Neural cell (in vitro differentiated cells): ENCODE measurements around the gene FOXO3. TPM values are rescaled to one million over a fixed set of nuclear protein-coding genes. Genes with fewer than 3 reads are reported as not detected.

Experiments used
- H2AFZ ChIP-seq: fragments of 200-600, 300-800 bp; sonication (generic), shearing (Covaris generic); 2 replicates; pipeline ENCODE4 v1.6.0; 2014; ENCODE audit warnings: low read depth, mild to moderate bottlenecking, antibody characterized with exemption, low read length, moderate library complexity
- H3F3A ChIP-seq: fragments of 200-600 bp; shearing (Covaris generic); 2 replicates; pipeline ENCODE4 v1.6.1; 2016; ENCODE audit warnings: mild to moderate bottlenecking, moderate library complexity, mixed read lengths, antibody characterized with exemption, low read length; ENCODE audit not compliant: insufficient read depth, poor library complexity, severe bottlenecking
- H3K27ac ChIP-seq: fragments of 200-600, 300-800 bp; sonication (generic), shearing (Covaris generic); 2 replicates; pipeline ENCODE4 v1.5.1; 2014; ENCODE audit warnings: mild to moderate bottlenecking, low read length, moderate library complexity
- H3K27me3 ChIP-seq: fragments of 300-800, 200-600 bp; sonication (generic), shearing (Covaris generic); 2 replicates; pipeline ENCODE4 v1.6.0; 2014; ENCODE audit warnings: mild to moderate bottlenecking, low read depth, low read length, moderate library complexity; ENCODE audit not compliant: insufficient read depth
- H3K36me3 ChIP-seq: fragments of 300-800, 200-600 bp; sonication (generic), shearing (Covaris generic); 2 replicates; pipeline ENCODE4 v1.5.1; 2014; ENCODE audit warnings: mild to moderate bottlenecking, antibody characterized with exemption, low read length, moderate library complexity; ENCODE audit not compliant: insufficient read depth
- H3K4me2 ChIP-seq: fragments of 300-800, 200-600 bp; sonication (generic), shearing (Covaris generic); 2 replicates; pipeline ENCODE4 v1.6.0; 2014; ENCODE audit warnings: mild to moderate bottlenecking, low read length
- H3K4me3 ChIP-seq: fragments of 300-800, 200-600 bp; sonication (generic), shearing (Covaris generic); 2 replicates; pipeline ENCODE4 v1.5.1; 2014; ENCODE audit warnings: mild to moderate bottlenecking, low read length, moderate library complexity
- H3K79me2 ChIP-seq: fragments of 200-600 bp; shearing (Covaris generic); replicated peaks from 2 replicates; pipeline ENCODE4 v1.6.0; 2014; ENCODE audit warnings: mild to moderate bottlenecking, low read length, moderate library complexity; ENCODE audit not compliant: insufficient read depth
- H3K9ac ChIP-seq: fragments of 300-800, 200-600 bp; sonication (generic), shearing (Covaris generic); 2 replicates; pipeline ENCODE4 v1.6.1; 2016; ENCODE audit warnings: mild to moderate bottlenecking, low read length, mixed read lengths
- H3K9me2 ChIP-seq: fragments of 200-600 bp; shearing (Covaris generic); 2 replicates; pipeline ENCODE4 v1.6.1; 2016; ENCODE audit warnings: mild to moderate bottlenecking, low read length, mixed read lengths; ENCODE audit not compliant: insufficient read depth
- H3K9me3 ChIP-seq: fragments of 200-600, 300-800 bp; sonication (generic), shearing (Covaris generic); 2 replicates; pipeline ENCODE4 v1.6.1; 2016; ENCODE audit warnings: mild to moderate bottlenecking, mixed run types, low read length, moderate library complexity, mixed read lengths
- H4K20me1 ChIP-seq: fragments of 200-600 bp; shearing (Covaris generic); 2 replicates; pipeline ENCODE4 v1.6.1; 2016; ENCODE audit warnings: mild to moderate bottlenecking, mixed run types; ENCODE audit not compliant: insufficient read depth
- EP300 ChIP-seq: fragments of 450-650 bp; conservative IDR thresholded peaks from 2 replicates; pipeline ENCODE4 v1.6.1; 2014; ENCODE audit warnings: antibody characterized with exemption, mild to moderate bottlenecking, moderate library complexity; ENCODE audit not compliant: poor library complexity, severe bottlenecking
- EZH2 ChIP-seq: fragments of 200-600, 300-800 bp; shearing (Covaris generic), sonication (generic); IDR thresholded peaks from 2 replicates; pipeline ENCODE4 v1.6.1; 2014; ENCODE audit warnings: antibody characterized with exemption, low read length, borderline replicate concordance, mild to moderate bottlenecking; ENCODE audit not compliant: insufficient read depth, poor library complexity, severe bottlenecking
- MXI1 ChIP-seq: fragments of 450-650 bp; conservative IDR thresholded peaks from 2 replicates; pipeline ENCODE4 v1.6.1; 2014; ENCODE audit warnings: antibody characterized with exemption, mild to moderate bottlenecking; ENCODE audit not compliant: poor library complexity, severe bottlenecking
- POLR2AphosphoS5 ChIP-seq: IDR thresholded peaks from 2 replicates; pipeline ENCODE4 v1.6.1; 2012
- RAD21 ChIP-seq: fragments of 450-650 bp; conservative IDR thresholded peaks from 2 replicates; pipeline ENCODE4 v1.6.1; 2014; ENCODE audit warnings: antibody characterized with exemption, mild to moderate bottlenecking, moderate library complexity
- SMC3 ChIP-seq: fragments of 450-650 bp; conservative IDR thresholded peaks from 2 replicates; pipeline ENCODE4 v1.6.1; 2014; ENCODE audit warnings: antibody characterized with exemption, mild to moderate bottlenecking, moderate library complexity; ENCODE audit not compliant: poor library complexity
- TAF1 ChIP-seq: IDR thresholded peaks from 2 replicates; pipeline ENCODE4 v1.6.1; 2012; ENCODE audit warnings: low read depth
- polyA plus RNA-seq: library from polyadenylated mRNA; depleted of rRNA; stranded (reverse); fragments of >200 nt; gene quantifications from 2 replicates; pipeline ENCODE4 v1.2.3, GENCODE V29; 2014
- TF ChIP-seq, protein P1 (sequence below): IDR thresholded peaks from 2 replicates; pipeline ENCODE4 v1.6.1; 2012; ENCODE audit warnings: borderline replicate concordance
- TF ChIP-seq, protein P2 (sequence below): fragments of 450-650 bp; IDR thresholded peaks from 2 replicates; pipeline ENCODE4 v1.5.1; 2014; ENCODE audit warnings: antibody characterized with exemption, mild to moderate bottlenecking, moderate library complexity; ENCODE audit not compliant: poor library complexity, severe bottlenecking

FOXO3 gene
- polyA plus RNA-seq, 1 donor from 2014 or later = 21.3 TPM

DNA sequence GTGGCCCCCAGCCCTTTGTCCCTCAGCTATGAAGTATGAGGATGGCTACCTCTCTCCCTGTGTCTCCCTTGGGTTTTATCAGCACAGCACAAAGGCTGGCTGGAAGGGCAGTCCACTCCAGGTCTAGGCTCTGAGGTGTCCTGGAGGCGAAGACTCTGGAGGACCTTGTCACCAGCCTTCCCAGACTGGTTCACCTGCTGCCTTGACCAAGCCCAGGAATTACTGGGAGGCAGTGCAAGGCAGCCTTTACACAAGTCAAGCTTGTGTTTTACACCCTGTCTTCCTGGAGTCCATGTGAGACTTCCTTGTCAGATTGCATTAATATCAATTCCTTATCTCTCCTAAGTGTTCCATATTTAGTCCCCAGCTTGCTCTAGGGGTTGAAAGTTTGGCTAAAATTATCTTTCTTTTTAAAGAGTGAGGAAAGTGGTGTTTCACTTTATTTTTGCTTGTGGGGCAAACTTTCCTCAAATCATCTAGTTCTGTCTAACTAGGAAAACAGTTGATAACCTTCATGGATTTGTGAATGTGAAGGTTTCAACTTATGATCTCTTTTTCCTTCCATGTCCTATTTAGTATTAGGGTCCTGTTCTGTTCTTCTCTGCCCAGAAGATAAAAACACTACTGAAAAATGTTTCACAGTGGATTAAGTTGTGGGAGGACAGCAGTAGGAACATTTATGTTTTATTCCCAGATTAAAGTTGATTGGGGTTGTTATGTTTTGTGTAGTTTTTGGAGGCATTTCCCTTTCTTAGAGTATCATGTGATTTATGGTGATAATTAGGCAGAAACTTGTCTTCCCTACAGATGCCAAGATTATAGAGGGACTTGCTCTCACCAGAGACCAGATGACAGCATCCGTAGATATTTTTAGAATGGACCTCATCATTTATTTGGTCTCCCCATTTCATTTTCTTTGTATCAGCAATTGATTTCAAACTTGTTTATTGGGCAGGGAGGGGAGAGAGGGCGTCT is 114.8 kb downstream of the FOXO3 start:
- Histone ChIP-seq H3K4me3 (no peak overlapping the region), H3K79me2 (peaks cover 3% of the 10 kb centered on the region), H3K9me2 (no peaks in the 10 kb centered on the region), H3F3A (no peaks in the 10 kb centered on the region), H3K4me2 (no peak overlapping the region), H3K36me3 (no peaks in the 10 kb centered on the region), H3K9ac (no peak overlapping the region), H4K20me1 (no peaks in the 10 kb centered on the region), H3K27me3 (no peaks in the 10 kb centered on the region), H3K9me3 (no peaks in the 10 kb centered on the region), H3K27ac (no peak overlapping the region), H2AFZ (no peak overlapping the region)
- no peak for TF ChIP-seq MXI1
- TF ChIP-seq EP300 = no peak
- TF ChIP-seq POLR2AphosphoS5 = no peak
- TF ChIP-seq, protein P1, sequence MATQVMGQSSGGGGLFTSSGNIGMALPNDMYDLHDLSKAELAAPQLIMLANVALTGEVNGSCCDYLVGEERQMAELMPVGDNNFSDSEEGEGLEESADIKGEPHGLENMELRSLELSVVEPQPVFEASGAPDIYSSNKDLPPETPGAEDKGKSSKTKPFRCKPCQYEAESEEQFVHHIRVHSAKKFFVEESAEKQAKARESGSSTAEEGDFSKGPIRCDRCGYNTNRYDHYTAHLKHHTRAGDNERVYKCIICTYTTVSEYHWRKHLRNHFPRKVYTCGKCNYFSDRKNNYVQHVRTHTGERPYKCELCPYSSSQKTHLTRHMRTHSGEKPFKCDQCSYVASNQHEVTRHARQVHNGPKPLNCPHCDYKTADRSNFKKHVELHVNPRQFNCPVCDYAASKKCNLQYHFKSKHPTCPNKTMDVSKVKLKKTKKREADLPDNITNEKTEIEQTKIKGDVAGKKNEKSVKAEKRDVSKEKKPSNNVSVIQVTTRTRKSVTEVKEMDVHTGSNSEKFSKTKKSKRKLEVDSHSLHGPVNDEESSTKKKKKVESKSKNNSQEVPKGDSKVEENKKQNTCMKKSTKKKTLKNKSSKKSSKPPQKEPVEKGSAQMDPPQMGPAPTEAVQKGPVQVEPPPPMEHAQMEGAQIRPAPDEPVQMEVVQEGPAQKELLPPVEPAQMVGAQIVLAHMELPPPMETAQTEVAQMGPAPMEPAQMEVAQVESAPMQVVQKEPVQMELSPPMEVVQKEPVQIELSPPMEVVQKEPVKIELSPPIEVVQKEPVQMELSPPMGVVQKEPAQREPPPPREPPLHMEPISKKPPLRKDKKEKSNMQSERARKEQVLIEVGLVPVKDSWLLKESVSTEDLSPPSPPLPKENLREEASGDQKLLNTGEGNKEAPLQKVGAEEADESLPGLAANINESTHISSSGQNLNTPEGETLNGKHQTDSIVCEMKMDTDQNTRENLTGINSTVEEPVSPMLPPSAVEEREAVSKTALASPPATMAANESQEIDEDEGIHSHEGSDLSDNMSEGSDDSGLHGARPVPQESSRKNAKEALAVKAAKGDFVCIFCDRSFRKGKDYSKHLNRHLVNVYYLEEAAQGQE = no peak
- TF ChIP-seq EZH2 = no peak
- TF ChIP-seq TAF1 = no peak
- no peak for TF ChIP-seq SMC3
- TF ChIP-seq, protein P2, sequence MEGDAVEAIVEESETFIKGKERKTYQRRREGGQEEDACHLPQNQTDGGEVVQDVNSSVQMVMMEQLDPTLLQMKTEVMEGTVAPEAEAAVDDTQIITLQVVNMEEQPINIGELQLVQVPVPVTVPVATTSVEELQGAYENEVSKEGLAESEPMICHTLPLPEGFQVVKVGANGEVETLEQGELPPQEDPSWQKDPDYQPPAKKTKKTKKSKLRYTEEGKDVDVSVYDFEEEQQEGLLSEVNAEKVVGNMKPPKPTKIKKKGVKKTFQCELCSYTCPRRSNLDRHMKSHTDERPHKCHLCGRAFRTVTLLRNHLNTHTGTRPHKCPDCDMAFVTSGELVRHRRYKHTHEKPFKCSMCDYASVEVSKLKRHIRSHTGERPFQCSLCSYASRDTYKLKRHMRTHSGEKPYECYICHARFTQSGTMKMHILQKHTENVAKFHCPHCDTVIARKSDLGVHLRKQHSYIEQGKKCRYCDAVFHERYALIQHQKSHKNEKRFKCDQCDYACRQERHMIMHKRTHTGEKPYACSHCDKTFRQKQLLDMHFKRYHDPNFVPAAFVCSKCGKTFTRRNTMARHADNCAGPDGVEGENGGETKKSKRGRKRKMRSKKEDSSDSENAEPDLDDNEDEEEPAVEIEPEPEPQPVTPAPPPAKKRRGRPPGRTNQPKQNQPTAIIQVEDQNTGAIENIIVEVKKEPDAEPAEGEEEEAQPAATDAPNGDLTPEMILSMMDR = no peak
- no peak for TF ChIP-seq RAD21

DNA sequence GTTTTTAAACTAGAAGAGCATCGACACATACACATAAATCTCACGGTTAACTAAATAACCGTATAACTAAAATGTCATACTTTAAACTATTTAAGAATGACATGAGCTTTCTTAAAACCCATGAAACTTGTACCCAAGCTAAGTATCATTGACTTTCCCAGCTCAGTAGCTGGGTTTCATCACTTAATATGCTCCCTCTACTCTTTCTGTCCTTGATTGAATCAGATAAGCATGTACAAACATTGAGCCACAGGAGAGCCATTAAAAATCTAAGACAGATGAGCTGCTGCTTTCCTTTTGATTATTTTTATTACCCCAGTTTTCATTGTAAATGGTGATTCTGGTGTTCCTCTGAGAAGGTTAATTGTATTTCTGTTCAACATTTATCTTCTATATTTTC is 115.8 kb downstream of the FOXO3 start:
- no peak overlapping the region for H3K4me2 ChIP-seq
- TF ChIP-seq RAD21 = no peak
- no peak for TF ChIP-seq EZH2
- TF ChIP-seq EP300 = no peak
- TF ChIP-seq POLR2AphosphoS5 = no peak
- TF ChIP-seq, protein P1 = no peak
- no peak for TF ChIP-seq SMC3
- TF ChIP-seq TAF1 = no peak
- no peak for TF ChIP-seq MXI1
- TF ChIP-seq, protein P2 = no peak

More for the DNA sequence above, 115.8 kb downstream of the FOXO3 start:
- H3K27me3 ChIP-seq = no peaks in the 10 kb centered on the region
- no peaks in the 10 kb centered on the region for H3K36me3 ChIP-seq
- H3K9me2 ChIP-seq = no peaks in the 10 kb centered on the region
- H3K27ac ChIP-seq = no peak overlapping the region
- no peaks in the 10 kb centered on the region for H3K79me2 ChIP-seq
- H2AFZ ChIP-seq = no peak overlapping the region
- H4K20me1 ChIP-seq = no peaks in the 10 kb centered on the region
- H3K9me3 ChIP-seq = no peaks in the 10 kb centered on the region
- H3K4me3 ChIP-seq = no peak overlapping the region
- no peak overlapping the region for H3K9ac ChIP-seq
- H3F3A ChIP-seq = no peaks in the 10 kb centered on the region
